ENCODE data around the gene GDF7. TPM values are rescaled to one million over a fixed set of nuclear protein-coding genes. Genes with fewer than 3 reads are reported as not detected.
A peak's percentile ranks its signal among the peaks of the same experiment; 100 is the strongest.

The GDF7 gene
- total and polyA plus RNA-seq, 2 donors (not counting 3 experiments of a cell fraction or from before 2014, with no cell fraction given) = 3.7 to 3.9 TPM

DNA sequence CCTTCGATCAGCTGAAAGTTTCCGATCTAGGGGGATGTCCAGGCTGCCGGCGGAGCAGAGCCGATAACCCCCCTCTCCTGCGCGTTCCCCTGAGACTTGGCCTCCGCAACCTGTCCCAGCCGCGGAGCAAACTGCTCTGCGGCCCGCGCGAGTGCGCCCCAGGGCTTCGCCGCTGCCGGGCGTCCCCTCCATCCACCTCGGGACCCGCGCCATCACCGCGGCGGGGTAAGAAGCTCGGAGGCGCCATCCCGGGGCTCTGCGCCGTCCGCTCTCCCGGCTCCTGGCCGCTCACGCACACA lies 990 bp upstream of the GDF7 start:
- no peaks in the 10 kb centered on the region for H3K36me3 ChIP-seq (ENCODE audit: control insufficient read depth in 2 of 2, extremely low read depth in 1 of 2, insufficient read depth in 2 of 2, low read length in 2 of 2)
- no peak for TF ChIP-seq FOS (IDR thresholded peaks at IDR 0.05; ENCODE audit: borderline replicate concordance, insufficient read depth, low read length)
- TF ChIP-seq EZH2 (IDR thresholded peaks at IDR 0.05; ENCODE audit: borderline replicate concordance, low read depth, low read length, severe bottlenecking) = peak; percentile 100
- TF ChIP-seq, protein P1, sequence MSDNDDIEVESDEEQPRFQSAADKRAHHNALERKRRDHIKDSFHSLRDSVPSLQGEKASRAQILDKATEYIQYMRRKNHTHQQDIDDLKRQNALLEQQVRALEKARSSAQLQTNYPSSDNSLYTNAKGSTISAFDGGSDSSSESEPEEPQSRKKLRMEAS (IDR thresholded peaks at IDR 0.05; ENCODE audit: insufficient read depth, insufficient read length) = no peak
- TF ChIP-seq CTCF (IDR thresholded peaks at IDR 0.05; ENCODE audit: extremely low read depth in 1 of 2, insufficient read depth in 1 of 2, low read depth in 1 of 2, low read length in 2 of 2) = no peak
- no peak for TF ChIP-seq MYC (IDR thresholded peaks at IDR 0.05; ENCODE audit: low read depth, low read length)
- TF ChIP-seq GATA2 (IDR thresholded peaks at IDR 0.05; ENCODE audit: insufficient read depth, insufficient read length, low read depth, low read length) = no peak
- no peak for TF ChIP-seq POLR2AphosphoS5 (IDR thresholded peaks at IDR 0.05; ENCODE audit: insufficient read depth, low read depth, low read length)
- TF ChIP-seq POLR2A (IDR thresholded peaks at IDR 0.05; ENCODE audit: low read depth, low read length) = no peak
- ChIA-PET POLR2A (no interaction called here), CTCF (interaction anchor here (1.1 to 3.5 kb wide), 9 partner anchors 11 to 297 kb away, joined by 4 to 29 read pairs (median 5); partner anchors contain the start of gene HS1BP3)
- peak overlapping the region; percentile 78 for H2AFZ ChIP-seq (ENCODE audit: low read depth, low read length)
- no peaks in the 10 kb centered on the region for H3K9me3 ChIP-seq (replicated peaks; ENCODE audit: control insufficient read depth, insufficient read depth, low read length)
- H3K9me1 ChIP-seq (replicated peaks; ENCODE audit: control insufficient read depth, extremely low read depth, insufficient read depth, low read length) = no peaks in the 10 kb centered on the region
- no TSS peak for BruUV-seq (replicated peaks)
- peak overlapping the region in 2 of 3 experiments; percentile 26 to 46 for H3K4me3 ChIP-seq (replicated peaks in 1 of 3; ENCODE audit: insufficient read depth in 1 of 3, low read depth in 1 of 3, low read length in 3 of 3)
- FAIRE-seq (no peak), DNase-seq (ENCODE audit: low read depth, low spot score) (no peak)
- H3K4me2 ChIP-seq (ENCODE audit: insufficient read depth, low read length) = peak overlapping the region; percentile 50
- H3K4me1 ChIP-seq (ENCODE audit: control insufficient read depth, extremely low read depth, insufficient read depth, low read length) = peaks cover 16% of the 10 kb centered on the region
- H3K9ac ChIP-seq (replicated peaks; ENCODE audit: extremely low read depth, insufficient read depth, low read length) = no peak overlapping the region
- no peaks in the 10 kb centered on the region for H3K79me2 ChIP-seq (ENCODE audit: control insufficient read depth, insufficient read depth, low read length)
- intact Hi-C loops (cut with micrococcal nuclease) = loop anchor here (5.0 kb wide), 2 partner anchors 81 to 651 kb away; no protein-coding TSS in a partner anchor
- peaks cover 54 to 79% of the 10 kb centered on the region in 2 experiments for H3K27me3 ChIP-seq (ENCODE audit: control insufficient read depth in 2 of 2, insufficient read depth in 2 of 2, low read length in 2 of 2)
- no peaks in the 10 kb centered on the region for H4K20me1 ChIP-seq (replicated peaks; ENCODE audit: control insufficient read depth, extremely low read depth, insufficient read depth, low read length)
- dilution Hi-C loops (cut with MboI; ENCODE audit: extremely low pct_ligation_motif_present, low sequenced_read_pairs) = no loop called here
- no peak overlapping the region for H3K27ac ChIP-seq (ENCODE audit: insufficient read depth, low read depth, low read length)
